H4 (cell line): Measurements from ENCODE around the gene FYN. TPM values are rescaled to one million over a fixed set of nuclear protein-coding genes. Genes with fewer than 3 reads are reported as not detected.
A peak's percentile ranks its signal among the peaks of the same experiment; 100 is the strongest.

Experiments
- DNase-seq: peaks from one replicate; pipeline ENCODE4 v3.0.0-alpha.2; 2015; ENCODE audit warnings: low spot score
- total RNA-seq: library from RNA; depleted of rRNA; stranded (reverse); fragments of >200 nt; shearing (Covaris generic); gene quantifications from 2 replicates; pipeline ENCODE4 v1.2.3, GENCODE V29; 2014

Gene FYN
- total RNA-seq, 1 experiment from 2014 or later = 19.9 TPM

DNA sequence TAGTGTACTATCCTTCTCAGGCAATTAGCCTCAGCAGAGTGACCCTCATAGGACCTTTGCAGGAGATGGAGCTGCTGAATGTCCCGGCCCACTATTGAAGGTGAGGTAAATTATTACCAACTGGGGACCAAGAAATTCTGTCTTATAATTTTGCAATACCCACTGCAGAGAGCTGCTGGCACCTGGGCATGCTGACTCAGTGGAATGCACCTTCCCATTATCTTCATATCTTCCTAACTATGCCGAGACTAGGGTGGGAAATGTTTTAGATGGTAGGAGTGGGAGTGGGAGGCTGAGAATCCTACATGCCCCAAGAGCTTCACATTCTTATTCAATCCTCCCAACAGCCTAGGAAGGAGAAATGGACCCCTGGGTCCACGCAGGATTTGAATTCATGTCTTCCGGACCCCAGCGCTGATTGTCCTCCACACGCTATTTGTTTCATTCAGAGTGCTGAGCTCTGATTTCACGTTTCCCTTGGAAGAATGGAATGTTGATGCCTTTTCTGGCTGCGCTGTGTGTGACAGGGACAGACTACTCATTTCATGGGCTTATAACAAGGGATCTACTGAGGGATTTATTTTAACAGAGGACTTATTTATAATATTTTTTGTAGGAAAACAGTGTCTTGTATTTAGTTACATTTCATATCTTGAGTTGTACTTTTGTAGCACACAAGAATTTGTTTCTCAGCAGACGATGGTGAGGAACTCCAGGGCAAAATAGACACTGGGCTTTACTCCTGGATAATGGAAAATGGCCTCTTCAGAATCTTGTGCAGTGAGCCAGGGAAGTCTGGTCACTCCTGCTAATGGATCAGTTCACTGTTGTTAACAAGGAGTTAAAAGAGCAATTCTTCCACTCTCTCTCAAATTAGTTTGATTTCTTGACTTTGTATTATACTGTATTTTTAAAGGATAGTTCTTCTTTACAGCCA lies 66.4 kb downstream of the FYN start:
- no peak for DNase-seq

DNA sequence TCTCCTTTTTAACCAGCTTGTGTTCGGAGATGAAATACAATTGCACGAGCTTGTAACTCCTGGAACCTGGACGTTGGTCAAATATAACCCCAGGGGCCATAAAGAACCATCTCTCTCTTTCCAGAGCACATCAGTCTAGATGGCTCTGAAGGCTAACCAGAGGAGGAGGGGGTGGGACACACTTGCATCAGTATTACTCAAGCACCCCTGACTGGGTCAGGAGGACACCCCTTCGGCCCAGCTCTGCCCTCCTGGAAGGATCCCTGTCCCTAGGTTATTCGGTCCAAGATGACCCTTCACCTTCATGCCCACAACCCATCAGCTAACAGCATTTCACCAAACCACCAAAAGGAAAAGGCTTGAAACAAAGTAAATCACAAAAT lies 67.1 kb downstream of the FYN start:
- DNase-seq = no peak

DNA sequence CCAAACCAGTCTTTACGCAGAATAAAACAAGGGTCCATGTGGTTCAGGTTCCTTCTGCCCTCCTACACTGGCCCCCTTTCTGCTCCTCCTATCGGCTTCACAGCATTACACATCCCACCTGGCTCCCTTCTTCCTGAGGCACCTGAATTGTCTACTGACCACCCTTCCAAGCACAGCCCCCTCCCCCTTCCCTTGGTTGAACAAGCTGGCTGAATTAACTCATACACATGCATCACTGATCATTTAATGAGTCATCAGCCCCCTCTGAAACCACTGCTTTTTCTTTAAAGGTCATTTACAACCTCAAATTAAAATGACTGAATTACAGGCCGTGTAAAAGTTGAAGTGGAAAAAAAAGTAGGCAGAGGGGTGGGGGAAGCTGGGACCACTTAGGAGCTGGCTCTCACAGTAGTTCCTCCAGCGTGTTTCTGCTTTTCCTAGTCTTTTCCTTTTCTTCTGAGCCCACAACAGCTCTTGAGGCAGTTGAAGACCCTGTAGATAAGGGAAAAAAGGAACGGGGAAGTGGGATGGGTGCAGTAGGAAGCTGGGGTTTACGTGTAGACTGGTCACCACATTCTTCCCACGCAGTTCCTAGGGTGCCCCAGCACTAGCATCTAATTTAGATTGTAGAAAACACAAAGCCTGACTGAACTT lies 67.6 kb downstream of the FYN start:
- peak; percentile 33 for DNase-seq

DNA sequence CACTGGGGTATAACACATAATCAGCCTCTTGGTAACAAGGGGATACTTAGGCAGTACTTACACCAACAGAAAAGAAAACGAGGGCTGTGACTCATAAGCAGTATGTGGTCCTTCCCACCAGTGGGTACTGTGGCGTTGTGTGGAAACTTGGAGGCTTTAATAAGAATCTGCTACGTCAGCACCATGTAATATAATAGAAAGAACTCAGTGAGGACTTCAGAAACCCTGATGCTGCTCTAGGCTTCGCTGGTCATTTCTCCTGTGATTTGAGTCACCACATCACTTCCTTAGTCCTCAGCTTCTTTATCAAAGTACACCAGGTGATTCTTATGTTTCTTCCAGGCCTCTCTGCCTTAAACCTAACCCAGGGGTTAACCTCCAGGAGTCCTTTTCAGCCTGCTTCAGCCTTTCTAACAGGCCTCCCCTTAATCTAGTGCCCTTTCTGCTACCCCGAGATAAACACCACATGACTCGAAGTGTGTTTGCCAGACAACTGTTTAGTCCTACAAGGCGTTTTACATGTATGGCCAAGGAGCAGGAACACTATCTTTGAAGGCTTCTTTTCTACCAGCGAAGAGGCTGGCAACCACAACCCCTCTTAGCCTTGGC lies 68.5 kb downstream of the FYN start:
- DNase-seq = peak; percentile 43

DNA sequence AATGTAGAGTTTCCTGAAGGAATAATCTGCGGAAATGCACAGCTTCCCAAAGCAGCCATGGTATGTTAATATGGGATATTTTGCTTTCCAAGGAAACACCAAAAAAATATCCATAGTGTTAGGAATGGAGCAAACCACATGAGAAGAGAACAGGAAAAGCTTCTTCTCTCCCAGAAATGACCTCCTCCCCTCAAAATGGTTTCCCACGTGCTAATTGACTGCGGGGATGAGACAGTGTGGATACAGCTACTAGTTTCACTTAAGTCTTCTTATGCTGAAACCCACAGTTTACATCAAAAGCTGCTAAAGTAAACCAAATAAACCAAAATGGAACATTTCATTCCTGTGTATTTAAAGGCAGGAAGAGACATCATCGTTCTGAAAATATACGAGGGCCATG lies 69.4 kb downstream of the FYN start:
- DNase-seq = peak; percentile 68

DNA sequence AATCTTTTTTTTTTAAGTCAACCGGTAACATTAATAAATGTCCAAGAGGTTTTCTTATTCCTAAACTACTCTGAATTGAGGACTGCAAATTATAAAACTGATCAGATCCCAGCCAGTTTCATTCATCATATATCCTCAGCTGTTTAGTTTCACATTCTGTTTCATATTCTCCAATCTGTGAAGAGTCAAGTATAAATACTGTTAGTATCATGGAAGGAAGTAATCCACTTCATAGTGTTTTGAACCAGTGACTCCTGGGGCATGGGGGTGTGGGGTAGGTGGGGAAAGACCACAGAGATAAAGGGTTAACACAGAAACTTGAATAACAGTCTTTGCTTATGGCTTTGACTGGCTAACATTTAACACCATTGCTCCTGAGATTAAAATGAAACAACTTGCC lies 69.9 kb downstream of the FYN start:
- no peak for DNase-seq

DNA sequence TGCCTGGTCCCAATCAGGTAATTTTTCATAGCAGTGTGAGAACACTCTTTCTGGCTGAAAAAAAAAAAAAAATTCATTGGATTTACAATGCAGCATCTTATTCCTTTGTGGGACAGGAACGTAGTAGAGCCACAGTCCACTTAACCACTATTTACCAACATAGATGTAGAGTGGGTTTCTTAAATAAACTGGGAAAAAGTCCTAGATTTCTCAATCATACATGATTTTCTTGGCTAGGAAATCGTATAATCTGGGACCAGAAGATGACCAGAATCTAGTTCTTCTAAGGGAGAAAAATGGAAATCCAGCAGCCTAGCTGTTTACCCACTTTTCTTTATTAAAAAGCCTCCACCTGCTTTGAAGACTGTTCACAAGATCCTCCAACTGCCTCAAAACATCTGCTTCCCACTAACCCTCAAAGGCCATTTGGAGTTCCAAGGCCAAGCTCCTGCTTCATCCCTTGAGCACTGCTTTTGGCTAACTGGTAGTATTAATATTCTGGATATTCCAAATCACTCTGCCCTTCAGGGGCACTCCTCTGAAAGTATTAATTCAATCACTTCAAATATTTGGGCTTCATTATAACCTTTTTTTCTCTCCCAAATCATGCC lies 70.4 kb downstream of the FYN start:
- DNase-seq = no peak

DNA sequence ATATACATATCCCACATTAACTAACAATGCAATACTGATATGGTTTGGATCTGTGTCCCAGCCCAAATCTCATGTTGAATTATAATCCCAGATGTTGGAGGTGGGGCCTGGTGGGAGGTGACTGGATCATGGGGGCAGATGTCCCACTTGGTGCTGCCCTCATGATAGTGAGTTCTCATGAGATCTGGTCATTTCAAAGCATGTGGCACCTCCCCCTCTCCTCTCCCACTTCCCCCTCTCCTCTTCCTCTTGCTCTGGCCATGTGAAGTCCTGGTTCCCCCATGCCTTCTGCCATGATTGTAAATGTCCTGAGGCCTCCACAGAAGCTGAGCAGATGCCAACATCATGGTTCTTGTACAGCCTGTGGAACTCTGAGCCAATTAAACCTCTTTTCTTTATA lies 71.2 kb downstream of the FYN start:
- no peak for DNase-seq

DNA sequence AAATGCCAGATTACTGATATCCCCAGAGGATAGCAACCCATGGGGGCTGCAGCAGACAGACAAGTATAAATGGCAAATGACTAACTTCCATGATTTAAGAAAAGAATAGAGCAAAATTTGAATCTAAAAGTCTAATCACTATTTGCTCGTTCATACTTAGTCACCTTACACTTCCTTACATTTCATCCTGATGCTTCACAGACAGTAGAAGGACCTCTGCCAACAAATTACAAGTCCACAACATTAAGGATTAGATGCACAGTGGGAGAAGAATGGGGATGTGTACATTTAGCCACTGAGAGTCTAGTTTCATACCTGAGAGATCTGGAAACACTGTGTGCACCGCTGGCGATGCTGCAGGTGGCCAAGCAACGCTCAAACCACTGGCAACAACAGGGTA lies 72.4 kb downstream of the FYN start:
- DNase-seq = no peak

DNA sequence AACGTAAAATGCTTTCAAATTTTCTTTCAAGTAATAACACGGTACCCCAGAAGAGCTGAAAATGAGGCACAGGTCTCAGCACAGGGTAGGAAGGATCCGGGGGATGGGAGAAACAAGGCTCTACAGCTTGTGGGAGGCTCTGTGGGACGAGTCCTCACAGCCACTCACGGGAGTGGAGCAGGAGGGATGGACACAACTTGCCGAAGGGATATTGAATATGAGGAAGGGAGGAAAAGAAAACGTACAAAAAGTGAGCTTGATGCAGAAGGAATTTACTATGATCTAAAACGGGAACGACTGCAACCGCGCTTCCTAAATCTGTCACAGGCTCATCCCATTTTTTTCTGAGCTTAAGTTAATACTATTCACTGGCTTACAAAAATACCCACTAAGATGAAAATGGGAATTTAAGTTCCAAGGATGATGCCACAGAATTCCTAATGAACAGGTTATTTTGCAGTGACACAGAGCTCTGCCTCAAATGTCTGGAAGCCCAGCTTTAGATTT lies 72.9 kb downstream of the FYN start:
- DNase-seq = no peak

DNA sequence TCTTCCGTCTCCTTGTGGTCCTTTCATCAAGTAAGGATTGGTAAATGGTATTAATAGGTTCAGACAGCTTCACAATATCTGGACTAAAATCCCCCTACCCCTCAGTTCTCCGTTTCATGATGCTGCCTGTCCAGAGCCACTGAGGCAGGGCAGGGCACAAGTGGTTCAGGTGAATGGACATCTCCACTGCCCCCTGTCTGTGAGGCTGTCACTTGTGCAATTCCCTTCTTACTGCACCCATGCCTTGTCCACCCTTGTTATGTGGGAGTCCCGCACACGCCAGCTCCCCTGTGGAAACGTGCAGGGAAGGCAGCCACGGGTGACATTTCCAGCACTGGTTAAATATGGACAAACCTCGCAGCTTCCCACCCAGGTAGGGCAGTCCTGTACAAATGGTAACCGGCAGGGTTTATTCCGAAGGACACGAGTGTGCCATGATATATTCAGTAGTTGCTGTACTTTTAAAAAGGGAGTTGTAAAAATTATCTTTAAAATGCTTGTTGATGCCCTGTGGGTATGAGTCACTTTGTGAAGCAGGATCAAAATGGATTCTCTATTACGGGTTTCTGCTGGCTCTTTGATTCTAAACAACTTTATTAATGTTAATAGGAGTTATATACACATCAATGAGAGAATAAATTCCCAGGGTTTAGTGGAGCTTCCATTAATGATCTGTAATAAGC lies 73.5 kb downstream of the FYN start:
- no peak for DNase-seq

DNA sequence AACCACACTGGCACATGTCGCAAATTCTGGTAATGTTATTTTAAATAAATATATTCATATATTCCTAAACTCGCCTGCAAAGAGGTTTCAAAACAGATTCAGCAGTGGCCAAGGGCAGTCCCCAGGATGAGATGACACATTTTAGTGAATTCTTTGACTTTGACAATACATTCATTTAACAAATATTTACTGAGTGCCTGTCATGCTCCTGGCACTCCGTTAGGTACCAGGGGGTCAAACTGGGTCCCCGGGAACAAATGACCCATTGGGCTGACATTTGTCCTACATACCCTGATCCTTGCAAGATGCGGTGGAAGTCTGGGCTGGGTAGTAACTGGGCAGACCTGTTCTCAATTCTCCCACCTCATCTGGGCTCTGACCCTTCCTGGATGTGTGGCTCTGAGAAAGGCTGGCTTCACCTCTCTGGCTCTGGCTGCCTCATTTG lies 74.9 kb downstream of the FYN start:
- DNase-seq = no peak

DNA sequence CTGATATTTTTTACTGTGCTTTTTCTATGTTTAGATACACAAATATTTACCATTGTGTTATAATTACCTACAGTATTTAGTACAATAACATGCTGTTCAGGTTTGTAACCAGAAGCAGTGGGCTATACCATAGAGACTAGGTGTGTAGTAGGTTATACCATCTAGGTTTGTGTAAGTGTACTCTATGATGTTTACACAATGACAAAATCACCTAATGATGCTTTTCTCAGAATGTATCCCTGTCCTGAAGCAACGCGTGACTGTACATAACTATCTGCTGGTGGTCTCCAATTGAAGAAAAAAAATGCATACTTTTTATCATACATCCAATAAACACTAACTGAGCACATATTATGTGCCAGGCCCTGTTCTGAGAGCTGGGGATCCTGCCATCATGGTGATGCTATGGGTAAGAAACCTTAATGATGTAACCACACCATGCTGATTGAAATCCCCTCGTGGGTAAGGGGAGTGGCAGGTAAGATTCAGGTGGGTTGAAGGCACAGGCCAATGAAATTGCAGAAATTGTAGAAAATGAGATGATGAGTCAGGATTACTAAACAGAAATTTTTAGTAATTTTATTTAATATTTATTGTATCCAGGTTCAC lies 76.8 kb downstream of the FYN start:
- DNase-seq = no peak

DNA sequence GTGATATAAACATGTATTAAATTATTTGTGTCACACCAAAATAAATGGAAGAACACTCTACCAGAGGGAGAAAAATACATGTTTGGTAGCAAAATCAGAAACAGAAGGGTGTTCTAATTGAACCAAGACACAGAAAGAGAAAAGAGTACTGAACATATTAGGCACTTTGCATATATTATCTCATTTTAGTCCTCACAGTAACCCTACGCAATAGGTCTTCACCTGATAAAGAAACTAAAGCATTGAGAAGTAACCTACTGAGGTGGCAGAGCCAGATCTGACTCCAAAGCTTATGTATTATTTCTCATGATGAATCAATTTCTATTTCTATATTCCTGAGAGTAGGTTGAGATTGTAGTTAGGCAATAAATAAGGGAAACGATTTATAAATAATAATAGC lies 77.7 kb downstream of the FYN start:
- no peak for DNase-seq

DNA sequence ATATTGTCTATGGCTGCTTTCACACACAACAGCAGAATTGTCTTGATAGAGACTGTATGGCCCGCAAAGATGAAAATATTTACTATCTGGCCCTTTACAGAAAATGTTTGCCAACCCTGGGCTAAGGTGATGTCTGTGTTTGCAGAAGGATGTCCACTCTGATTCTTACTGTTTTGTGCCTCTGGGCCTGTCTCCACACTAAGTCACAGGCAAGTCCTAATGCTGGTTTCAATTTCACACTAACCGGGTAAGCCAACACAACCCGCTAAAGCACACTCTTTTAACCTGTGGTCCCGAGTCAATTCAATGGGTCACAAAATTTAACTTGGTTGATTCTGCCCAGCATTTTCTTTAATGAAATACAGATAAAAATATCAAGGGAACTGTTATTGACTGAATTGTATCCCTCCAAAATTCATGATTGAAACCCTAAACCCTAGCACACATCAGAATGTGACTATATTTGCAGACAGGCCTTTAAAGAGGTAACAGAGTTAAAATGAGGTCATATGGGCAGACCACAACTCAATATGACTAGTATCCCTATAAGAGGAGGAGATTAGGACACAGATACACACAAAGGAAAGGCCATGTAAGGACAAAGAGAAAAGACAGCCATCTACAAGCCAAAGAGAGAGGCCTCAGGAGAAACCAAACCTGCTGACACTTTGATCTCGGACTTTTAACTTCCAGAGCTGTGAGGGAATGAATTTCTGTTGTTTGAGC lies 78.4 kb downstream of the FYN start:
- DNase-seq = no peak

DNA sequence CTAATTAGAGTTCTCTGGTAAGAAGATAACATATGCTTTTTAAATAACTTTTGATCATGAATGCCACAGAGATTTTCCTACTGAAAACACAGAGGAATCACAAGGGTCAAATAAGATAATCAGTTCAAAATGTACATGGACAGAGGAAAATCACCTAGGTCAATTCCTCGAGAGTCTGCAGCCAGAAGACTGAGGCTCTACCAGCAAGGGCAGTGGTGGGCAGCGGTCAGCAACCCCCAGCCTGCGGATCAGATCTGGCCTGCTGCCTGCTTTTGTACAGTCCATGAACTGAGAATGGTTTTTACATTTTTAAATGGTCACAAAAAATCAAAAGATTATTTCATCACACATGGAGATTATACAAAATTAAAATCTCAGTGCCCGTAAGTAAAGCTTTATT lies 79.0 kb downstream of the FYN start:
- DNase-seq = no peak

DNA sequence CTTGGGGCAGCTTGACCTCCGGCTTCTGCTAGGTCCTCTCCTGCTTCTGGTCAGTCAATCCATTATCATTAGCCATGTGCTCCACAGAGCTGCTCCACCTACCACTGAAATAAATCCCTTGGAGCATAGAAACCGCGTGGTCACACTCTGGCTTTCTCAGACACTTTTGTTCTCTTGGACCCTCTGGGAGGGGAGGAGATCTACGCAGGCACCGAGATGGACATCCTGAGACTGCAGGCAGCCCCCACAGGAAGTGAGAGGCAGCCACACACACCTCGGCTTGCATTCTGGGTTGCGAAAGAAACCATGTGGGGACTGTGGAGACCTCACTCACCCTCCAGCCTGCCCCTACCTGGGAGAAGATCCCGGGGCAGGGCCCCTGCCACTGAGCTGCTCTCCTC lies 79.5 kb downstream of the FYN start:
- no peak for DNase-seq

DNA sequence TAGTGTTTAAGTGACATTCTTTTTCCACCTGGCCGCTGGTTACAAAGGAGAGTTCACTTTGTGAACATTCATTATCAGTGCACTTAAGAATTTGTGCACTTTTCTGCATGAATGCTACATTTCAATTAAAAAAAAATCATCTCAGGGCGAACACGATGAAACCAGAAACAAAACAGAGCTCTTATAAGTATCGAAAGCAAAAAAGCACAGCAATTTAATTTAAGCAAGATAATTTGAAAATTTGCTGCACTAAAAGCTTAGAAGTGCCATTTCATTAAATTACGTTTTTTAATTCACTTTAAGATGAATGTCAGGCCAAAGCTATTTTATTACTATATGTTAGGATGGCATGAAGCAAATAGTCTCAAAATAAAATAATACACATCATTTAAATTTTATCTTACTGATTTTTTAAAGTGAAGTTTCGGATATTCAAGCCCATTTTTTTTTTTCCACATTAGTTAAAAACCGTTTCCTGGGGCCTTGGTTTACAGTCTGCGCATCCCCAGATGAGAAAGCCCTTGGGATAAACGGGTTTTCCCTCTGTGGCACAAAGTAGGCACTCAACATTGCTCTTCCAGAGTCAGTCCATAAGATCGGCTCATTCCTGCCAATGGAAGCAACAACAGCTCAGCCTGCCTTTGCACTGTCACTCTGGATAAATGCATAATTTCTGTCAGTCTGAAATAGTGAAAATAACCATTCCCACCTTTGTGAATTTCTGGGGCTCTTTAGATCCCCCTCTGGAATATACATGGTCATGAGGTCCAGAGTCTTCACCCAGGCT lies 80.1 kb downstream of the FYN start:
- no peak for DNase-seq

DNA sequence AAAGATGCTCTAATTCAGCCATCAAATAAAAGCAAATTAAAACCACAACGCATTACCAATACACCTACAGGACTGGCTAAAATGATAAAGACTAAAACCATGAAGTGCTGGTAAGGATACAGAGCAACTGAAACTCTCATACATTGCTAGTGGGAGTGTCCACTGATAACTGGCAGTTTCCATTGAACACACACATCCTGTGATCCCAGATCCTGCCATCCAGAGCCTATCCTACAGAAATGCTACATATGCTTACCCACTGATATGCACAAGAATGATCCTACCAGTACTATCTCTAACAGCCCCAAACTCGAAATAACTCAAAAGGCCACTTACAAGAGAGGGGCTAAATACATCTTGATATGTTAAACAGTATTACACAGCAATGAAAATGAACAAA lies 81.0 kb downstream of the FYN start:
- no peak for DNase-seq

DNA sequence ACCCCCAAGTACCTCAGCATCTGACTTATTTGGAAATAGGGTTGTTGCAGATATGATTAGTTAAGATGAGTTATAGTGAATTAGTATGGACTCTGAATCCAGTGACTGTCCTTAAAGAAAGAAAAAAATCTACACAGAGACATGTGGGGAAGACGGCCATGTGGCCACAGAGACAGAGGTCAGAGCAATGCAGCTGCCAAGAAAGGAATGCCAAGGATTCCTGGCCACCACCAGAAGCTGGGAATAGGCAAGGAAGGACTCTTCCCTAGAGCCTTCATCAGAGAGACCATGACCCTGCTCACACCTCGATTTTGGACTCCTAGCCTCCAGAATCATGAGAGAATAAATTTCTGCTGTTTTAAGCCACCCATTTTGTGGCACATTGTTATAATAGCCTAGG lies 81.8 kb downstream of the FYN start:
- DNase-seq = no peak
